Stimulated activated CD8-positive, alpha-beta memory T cell treated with anti-CD3 and anti-CD28 coated beads, Interleukin-15, amount 100 ng/mL, for 4 hours (primary cell): Measurements from ENCODE around the gene WFDC12.
"Not testable (repeated sequence)": the region's sequence is repeated elsewhere in the genome, so short reads cannot be mapped to it uniquely, and the experiment has no call there.

Experiments used
- DNase-seq, 2 donors: peaks; one replicate each; pipeline ENCODE4 v3.0.0-alpha.2; 2020; ENCODE audit warnings: low read depth in 2 of 2

WFDC12 gene, protein sequence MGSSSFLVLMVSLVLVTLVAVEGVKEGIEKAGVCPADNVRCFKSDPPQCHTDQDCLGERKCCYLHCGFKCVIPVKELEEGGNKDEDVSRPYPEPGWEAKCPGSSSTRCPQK

DNA sequence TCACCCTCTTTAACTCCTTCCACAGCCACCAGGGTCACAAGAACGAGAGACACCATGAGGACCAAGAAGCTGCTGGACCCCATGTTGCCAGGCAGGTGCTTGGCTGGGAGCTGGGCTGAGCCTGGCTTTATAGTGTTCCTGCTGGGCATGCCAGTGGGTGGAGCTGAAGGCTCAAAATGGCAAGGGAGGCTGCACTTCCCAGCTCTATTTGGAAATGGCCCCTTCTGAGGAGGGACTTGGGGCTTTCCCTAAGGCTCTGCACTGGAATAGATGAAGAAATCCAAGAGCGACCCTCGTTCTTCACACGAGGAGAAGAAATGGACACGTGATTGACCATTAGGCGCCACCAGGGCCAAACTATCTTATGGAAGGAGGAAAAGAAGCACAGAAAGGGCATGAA is at the start of gene WFDC12:
Gene WFDC12, minus strand, starts transcription at position 101 of the 400 bp plus-strand sequence. Its CDS starts 18 bp downstream, at position 83.
- no peak for DNase-seq

DNA sequence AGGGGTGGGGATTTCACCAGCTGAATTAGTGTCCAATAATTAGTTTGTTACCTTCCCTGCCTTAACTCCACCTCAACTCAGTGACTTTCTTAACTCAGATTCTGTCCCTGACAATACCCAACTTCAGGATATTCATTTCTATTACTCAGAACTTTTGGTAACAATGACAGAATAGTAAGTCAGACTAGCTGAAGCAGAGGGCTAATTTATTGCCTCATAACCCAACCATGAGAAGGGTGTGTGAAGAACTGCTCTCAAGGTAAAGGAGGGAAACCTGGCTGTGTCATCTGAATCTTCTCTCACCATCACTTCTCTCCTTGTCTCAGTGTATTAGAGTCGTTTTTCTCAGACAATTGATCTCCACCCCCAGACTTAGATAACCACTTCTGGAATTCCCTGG is 49.3 kb upstream of the WFDC12 start:
- no peak for DNase-seq

DNA sequence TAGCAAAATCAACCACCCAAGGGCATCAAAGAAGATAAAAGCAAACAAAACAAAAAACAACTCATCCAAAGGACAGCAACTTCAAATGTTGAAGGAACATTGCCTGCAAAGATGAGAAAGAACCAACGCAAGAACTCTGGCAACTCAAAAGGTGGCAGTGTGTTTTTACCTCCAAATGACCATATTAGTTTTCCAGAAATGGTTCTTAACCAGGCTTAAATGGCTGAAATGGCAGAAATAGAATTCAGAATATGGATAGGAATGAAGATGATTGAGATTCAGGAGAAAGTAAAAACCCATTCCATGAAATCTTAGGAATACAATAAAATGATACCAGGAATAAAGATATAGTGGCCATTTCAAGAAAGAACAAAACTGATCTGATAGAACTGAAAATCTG is 40.6 kb upstream of the WFDC12 start:
- no peak for DNase-seq

DNA sequence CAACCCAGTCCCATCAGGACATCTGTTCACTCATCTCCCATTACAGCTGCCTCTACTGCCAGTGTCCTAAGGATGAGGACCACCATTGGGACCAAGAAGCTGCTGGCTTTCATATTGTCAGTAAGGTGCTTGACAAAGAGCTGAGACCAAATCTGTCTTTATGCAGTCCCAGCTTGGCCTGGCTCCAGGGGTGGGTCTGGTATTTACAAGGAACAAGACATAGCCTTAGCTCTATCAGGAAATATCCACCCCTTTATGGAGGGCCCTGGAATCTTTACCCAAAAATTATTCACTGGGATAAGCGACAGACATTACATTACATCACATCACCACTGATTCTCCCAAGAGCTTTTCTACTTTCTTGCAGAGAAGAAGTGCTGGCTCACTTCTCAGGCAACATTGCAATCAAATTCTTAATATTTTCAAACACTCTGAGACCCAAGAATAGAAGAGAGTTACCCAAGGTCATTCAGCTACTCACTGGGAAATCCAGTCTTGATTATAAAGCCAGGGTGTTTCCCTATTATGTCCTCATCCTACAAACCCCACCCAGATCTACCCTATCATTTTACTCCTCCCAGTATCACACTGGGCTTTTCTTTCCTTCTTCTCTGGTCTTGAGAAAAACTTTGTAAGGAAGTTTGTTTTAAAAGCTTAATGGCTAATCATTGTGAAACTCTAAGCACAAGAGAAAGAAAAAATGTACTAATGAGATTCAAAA is 39.0 kb upstream of the WFDC12 start:
- no peak for DNase-seq

DNA sequence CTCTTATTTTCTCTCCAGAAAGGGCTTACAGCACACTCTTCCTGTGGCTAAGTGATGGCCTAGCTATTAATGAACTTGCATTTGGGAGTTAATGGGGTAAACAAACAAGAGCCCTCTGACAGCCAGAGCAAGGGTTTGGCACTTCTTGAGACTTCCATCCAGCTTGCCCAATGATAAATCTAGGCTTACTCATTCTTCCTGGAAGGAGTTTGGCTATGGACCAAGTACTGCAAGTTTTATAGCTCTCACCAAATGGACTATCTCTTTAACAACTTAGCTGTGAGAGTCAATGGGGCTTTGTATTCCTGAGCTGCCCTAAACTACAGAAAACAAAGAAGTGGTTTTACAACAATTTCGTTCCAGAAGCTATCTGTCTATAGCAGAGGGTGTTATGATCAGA is 33.7 kb upstream of the WFDC12 start:
- DNase-seq = no peak

DNA sequence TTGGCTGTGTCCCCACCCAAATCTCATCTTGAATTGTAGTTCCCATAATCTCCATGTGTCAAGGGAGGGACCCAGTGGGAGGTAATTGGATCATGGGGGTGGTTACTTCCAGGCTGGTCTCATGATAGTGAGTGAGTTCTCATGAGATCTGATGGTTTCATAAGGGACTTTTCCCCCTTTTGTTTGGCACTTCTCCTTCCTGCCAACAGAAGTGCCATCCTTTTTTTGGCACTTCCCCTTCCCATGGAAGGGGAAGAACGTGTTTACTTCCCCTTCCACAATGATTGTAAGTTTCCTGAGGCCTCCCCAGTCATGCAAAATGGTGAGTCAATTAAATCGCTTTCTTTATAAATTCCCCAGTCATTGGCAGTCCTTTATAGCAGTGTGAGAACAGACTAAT is 32.4 kb upstream of the WFDC12 start:
- DNase-seq = no peak

DNA sequence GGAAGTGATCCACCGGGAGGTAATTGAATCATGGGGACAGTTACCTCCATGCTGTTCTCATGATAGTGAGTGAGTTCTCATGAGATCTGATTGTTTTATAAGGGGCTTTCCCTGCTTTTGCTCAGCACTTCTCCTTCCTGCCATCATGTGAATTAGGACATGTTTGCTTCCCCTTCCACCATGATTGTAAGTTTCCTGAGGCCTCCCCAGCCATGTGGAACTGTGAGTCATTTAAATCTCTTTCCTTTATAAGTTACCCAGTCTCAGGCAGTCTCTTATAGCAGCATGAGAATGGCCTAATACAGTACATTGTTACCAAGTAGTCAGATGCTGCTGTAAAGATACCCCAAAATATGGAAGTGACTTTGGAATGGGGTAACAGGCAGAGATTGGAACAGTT is 30.5 kb upstream of the WFDC12 start:
- DNase-seq = not testable (repeated sequence)

DNA sequence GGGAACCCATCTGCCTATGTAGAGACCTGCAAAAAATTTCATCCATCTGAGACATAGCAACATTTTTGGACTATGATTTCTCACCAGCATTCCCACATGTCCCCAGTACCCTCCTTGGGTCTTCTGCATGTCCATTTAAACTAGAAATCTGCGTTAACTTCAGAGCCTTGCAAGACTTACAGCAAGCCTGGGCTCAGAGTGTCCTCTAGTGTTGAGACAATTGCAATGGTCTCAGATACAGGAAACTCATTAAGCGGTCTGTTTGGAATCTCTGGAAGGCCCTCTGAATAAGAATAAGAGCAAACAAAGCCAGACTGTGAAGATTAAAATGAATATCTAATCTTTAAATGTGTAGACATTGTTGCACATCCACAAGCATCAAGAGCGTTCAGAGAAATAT is 29.9 kb upstream of the WFDC12 start:
- DNase-seq = no peak

DNA sequence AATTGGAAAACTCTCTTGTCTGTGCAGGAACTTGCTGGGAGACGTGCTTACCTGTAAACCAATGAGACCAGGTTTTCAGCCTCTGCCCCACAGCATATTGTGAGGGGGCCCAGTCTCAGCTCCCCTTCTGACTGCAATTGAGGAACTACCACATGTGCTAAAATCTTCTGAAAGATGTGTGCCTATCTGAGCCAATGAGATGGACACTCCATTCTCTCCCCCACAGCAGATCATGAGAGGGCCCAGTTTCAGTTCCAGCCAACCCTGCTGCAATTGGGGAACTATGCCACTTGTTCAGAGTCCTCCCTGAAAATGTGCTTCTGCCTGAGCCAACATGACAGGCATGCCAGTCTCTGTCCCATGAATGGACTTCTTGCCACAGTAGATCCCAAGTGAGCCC is 29.5 kb upstream of the WFDC12 start:
- no peak for DNase-seq

DNA sequence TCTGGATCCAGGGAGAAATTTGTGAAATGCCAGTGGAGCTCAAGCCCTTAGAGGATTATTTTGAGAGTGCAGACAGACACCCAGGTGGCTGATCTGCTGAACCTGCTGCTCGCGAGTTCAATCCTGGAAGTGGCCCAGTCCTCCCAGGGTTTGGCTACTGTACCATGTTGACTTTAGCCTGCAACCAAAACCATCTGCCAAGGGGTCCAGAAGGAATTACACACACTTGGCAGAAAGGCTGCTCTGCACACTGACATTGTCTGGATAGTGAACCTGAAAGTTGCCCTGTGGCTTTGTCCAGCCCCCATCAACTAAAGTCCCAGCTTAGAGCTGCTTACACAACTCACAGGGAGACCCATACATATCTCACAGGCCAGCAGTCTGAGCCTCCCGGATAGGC is 28.9 kb upstream of the WFDC12 start:
- no peak for DNase-seq

DNA sequence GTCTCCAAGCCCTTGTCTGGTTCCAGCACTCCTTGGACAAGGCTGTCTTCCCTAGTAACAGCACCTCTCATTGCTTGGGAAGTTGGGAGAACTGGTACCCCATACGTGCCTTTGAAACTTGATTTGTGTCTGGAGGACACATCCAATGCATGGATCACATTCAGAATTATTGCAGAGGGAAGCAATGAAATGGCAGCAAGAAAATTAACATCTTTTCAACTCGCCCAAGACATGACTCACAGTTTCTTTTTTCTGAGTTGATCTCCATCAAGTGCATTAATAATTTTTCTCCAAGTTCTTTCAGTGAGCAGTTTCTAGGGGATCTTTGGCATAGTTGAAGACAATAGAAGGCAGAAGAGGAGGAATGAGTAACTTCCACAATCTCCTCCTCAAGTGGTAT is 28.1 kb upstream of the WFDC12 start:
- DNase-seq = no peak

DNA sequence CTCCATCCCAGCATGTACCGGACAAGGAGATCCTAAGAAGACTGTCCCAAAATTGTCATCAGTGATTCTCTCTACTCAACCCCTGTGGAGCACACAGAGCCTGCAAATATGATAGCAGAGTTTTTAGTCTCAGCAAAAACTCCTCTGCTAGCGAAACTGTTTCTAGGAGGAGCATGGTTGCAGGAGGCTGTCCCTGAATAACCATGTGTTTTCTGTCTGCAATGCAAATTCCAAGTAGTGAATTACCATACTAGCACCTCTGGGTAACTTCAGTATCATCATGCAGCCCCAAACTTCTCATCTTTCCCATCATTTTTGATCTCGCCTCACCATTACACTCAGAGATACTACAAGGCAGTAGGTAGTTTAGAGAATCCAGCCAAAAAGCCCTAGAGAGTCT is 24.8 kb upstream of the WFDC12 start:
- DNase-seq = no peak

DNA sequence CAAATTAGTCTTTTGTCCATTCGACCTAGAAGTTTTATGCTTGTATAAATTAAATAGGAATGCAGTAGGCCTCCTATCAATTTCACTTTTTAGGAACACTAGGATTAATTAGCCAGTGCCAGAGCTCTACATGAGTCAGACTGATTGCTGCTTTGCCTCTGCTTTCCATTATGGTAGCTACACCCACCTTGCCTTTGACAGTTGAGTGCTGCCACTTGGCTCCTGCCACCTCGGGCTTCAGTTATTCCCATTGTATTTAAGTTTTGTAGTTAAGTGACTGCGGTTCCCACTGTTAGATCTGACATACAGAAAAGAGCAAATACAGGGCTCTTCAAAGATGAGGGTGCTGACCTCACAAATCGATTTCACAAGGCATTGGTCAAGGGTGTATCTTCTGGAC is 16.6 kb upstream of the WFDC12 start:
- no peak for DNase-seq

DNA sequence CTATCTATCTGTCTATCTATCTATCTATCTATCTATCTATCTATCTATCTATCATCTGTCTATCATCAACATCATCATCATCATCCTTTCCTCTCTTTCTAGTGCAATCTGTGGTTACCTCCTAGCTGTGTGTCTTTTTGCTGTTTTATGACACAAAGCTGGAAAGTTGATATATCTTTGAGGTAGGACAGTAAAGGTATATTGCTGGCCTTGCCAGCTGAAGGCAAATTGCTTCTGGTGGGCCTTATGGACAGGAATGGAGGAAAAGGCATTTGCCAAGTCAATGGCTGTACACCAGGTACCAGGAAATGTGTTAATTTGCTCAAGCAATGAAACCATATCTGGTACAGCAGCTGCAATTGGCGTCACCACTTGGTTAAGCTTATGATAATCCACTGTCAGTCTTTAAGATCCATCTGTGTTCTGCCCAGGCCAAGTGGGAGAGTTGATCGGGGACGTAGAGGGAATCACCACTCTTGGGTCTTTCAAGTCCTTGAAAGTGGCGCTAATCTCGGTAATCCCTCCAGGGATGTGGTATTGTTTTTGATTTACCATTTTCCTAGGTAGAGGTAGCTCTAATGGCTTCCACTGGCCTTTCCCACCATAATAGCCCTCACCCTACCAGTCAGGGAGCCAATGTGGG is 15.6 kb upstream of the WFDC12 start:
- DNase-seq = not testable (repeated sequence)

DNA sequence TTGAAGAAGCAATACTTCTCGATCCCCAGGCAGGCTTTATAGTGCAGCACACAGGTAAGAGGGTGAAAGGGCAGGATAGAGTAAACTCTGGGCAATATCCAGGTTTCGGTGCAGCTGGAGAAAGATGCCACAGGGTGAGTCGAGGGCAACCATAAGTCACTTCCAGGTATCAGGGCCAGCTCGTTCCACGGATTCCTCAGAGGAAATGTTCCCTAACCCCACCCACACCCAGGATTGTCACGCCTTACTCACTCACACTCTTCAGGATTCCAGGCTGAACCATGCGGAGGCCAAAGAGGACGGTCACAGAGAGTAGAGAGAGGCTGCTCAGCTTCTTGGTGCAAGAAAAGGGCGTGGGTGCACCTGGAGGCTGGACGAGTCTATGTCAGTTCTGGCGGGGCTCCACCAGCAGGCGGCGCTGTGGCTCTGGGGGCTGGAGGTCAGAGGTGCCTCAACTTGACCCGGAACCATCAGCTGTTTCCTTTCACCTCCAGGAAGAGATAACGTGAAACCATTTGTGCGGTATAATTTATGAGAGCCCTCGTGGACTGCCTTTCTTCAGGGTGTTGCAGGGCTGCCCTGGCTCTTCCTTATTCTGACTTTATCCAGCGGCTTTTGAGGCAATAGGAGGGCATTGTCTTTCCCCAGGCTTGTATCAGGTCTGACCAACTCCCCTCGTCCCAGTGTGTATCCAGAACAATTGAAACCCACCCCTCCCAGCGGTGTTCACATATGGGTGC is 14.5 kb upstream of the WFDC12 start:
- DNase-seq = no peak

DNA sequence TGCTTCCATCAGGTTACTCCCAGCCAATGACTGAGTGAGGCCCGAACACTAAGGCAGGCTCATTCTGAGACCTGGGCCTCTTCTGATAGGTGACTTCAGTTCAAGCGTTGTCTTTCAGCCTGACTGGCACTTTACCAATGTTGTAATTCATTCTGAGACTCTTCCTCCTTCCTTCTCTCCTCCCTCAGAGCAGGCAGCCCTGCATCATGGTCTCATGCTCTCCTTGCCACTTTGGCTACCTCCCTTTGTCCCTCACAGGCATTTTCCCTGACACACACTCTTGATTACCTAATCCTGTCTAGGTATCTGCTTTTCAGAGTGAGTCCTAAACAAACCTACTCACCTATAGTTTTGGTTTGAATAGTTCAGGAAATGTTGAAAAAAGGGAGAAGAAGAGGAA is 12.6 kb upstream of the WFDC12 start:
- DNase-seq = no peak

DNA sequence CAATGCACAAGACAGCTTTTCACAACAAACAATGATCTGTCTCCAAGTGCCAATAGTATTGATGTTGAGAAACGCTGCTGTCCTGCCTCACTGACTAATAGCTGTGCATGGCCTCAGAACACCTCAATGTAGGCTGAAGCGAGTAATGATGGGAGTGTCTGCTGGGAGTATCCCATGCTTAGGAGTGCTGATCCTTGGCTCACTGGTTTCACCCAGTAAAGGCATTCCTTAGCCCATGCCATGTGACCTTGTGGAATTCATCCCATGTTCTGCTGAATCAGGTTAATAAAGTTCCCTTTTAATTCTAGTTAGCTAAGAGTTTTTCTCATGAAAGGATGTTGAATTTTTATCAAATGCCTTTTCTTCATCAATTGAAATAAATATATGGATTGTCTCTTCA is 3.8 kb upstream of the WFDC12 start:
- DNase-seq = no peak

DNA sequence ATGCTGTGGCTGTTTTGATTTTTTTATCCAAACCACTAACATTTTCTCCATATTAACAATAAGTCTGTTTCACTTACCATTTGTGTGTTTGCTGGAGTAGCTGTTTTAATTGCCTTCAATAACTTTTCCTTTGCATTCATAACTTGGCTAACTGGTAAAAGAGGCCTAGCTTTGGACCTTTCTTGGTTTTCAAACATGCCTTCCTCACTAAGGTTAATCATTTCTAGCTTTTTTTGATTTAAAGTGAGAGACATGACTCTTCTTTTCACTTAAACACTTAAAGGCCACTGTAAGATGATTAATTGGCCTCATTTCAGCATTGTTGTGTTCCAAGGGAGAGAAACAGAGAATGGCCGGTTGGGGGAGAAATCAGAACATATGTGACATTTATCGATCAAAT is 2.9 kb downstream of the WFDC12 start:
- DNase-seq = no peak

DNA sequence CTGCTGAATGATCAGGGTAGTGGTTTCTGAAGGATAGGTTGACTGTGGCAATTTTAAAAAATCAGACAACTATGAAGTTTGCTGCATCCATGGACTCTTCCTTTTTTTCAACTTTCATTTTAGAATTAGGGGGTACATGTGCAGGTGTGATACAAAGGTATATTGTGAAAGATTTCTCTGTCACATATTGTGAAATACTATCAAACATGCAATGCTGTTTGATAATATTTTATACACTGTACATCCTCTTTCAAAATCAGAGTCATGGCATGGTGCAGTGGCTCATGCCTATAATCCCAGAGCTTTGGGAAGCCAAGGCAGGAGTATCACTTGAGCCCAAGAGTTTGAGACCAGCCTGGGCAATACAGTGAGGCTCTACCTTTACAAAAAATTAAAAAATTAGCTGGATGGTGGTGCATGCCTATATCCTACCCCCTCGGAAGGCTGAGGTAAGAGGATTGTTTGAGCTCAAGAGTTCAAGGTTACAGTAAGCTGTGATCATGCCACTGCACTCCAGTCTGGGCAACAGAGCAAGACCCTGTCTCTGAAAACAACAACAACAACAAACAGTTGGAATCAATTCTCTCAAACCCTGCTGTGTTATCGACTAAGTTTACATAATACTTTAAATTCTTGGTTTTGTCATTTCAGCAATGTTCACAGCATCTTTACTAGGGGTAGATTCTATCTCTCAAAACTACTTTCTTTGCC is 4.6 kb downstream of the WFDC12 start:
- DNase-seq = no peak

DNA sequence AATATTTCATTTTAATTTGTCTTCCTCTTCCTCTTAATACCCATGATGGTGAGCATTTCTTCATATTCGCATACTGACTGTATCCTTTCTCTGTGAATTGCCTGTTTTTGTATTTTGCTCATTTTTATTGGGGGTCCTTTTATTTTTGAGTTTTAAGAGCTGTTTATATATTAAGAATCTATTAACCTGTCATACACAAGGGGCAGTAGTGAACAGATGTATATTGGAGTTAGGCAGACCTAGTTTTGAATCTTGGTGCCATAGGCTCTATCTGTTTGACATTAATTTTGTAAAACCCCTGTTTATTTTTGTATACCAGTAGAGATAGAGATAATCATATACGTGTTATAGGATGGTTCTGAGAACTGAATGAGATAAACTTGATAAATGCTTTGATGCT is 6.2 kb downstream of the WFDC12 start:
- DNase-seq = no peak

DNA sequence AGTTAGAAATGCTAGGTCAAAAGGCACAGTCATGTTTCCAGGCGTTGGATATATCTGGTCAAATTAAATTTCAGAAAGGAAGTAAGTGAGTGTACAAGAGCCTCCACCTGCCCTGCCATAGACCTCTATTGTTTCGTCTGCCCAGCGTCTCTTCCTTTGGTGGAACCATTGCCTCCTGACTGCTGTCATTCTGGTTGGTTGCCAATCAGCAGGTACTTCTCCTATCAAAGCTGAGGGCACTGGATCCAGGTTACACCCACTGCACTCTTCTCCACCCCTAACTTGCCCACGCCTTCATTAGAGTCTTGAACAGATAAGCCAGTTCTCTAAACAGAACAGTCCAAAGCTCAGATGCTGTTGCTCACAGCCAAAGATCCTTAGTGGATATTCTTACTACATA is 6.7 kb downstream of the WFDC12 start:
- no peak for DNase-seq

DNA sequence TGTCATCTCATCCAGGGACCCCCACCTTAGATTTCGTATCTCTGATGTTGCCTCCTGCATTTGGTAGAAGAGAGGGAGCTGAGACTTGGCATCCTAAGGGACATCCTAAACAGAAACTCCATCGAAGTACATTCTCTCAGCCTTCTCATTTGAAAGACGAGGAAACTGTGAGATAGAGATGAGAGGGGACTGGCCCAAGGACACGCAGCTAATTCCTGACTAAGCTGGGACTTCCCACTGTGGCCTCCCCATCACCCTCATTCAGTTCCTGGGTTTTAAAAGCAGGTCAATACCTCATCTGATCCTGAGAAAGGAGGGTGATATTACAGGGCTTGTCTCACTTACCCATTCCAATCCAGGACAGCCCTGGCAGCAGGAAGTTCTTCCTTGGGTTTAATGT is 8.4 kb downstream of the WFDC12 start:
- no peak for DNase-seq
